HG03354 (cell line): ENCODE measurements around the gene REEP1.

ENCODE experiments used
- ATAC-seq: cut with Tn5 transposase; IDR thresholded peaks from one replicate; pipeline ENCODE4 v1.9.1; 2021; ENCODE audit warnings: mild to moderate bottlenecking; ENCODE audit not compliant: unreplicated experiment, poor library complexity, severe bottlenecking

Gene REEP1

GRCh38 chr2:86174445-86174844 is 163.0 kb downstream of the REEP1 start:
- no peak for ATAC-seq

GRCh38 chr2:86172610-86173009 is 164.8 kb downstream of the REEP1 start:
- ATAC-seq, result no peak

GRCh38 chr2:86171295-86171694 is 166.1 kb downstream of the REEP1 start:
- no peak for ATAC-seq

- ATAC-seq, result no peak
Observed at GRCh38 chr2:86170449-86170848, 167.0 kb downstream of the REEP1 start.
